Measurements from ENCODE around the gene PRPF40A.

The PRPF40A gene

GRCh38 chr2:152602750-152603149, 114.5 kb downstream of the PRPF40A start:
- TF ChIP-seq ZFP3 (CRISPR knock-in tag; IDR thresholded peaks at IDR 0.05) (no peak), TOX (CRISPR knock-in tag; IDR thresholded peaks at IDR 0.05; ENCODE audit: borderline replicate concordance) (no peak), CSRNP3 (CRISPR knock-in tag; IDR thresholded peaks at IDR 0.05) (no peak), CSDC2 (CRISPR knock-in tag; IDR thresholded peaks at IDR 0.05) (no peak), POU6F1 (CRISPR knock-in tag; IDR thresholded peaks at IDR 0.05; ENCODE audit: borderline replicate concordance, low read depth) (no peak), PATZ1 (CRISPR knock-in tag; IDR thresholded peaks at IDR 0.05; ENCODE audit: borderline replicate concordance) (no peak), TCF4 (CRISPR knock-in tag; IDR thresholded peaks at IDR 0.05; ENCODE audit: borderline replicate concordance) (no peak), TSHZ2 (CRISPR knock-in tag; IDR thresholded peaks at IDR 0.05) (no peak)
- no peak for ATAC-seq
